SKM-1 treated with dmso at 0.1 percent for 144 hours (cell line): ENCODE data around the gene MT1E.

ENCODE experiments used
- DNase-seq: peaks from one replicate; lab custom pipeline; 2025; ENCODE audit not compliant: unreplicated experiment; lab: John Stamatoyannopoulos, UW

MT1E gene

DNA sequence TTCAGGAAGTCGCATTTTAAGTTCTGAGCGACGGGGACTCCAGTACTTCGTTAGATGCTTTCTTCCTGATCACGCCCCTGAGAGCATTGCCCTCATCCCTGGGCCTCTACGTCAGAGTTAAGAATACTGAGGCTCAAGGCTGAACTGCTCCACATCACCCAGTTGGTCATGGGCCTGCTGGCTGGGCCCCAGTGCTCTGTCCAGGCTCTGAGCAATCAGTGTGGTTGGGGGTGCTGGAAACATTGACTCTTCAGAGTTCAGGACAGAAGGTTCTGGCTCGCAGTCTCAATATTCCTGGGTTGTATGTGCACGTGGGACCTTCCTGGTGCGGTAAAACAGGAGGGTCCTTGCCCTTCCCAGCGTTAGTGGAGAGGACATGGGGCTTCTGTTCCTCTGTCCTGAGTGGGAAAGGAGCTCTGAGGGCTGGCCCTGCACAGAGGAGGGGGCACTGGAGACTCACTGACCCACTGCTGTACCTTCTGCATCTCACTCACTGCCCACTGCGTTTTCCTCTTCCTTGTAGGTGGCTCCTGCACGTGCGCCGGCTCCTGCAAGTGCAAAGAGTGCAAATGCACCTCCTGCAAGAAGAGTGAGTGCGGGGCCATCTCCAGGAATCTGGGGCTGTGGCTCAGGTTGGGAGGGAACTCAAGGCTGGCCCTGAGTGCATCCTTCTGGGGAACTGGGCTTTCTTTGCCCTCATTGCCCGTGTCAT, 518 bp downstream of the MT1E start:
- DNase-seq = no peak

DNA sequence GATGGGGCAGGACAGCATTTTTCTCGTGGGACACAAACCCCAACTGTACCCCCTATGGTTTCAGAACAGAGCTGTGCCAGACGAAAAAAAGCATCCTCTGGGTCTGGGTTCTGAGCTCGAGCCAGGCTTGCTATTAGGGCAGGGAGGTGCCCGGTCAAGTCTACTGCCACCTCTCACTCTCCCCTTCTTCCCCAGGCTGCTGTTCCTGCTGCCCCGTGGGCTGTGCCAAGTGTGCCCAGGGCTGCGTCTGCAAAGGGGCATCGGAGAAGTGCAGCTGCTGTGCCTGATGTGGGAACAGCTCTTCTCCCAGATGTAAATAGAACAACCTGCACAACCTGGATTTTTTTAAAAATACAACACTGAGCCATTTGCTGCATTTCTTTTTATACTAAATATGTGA, 1.1 kb downstream of the MT1E start:
- no peak for DNase-seq

DNA sequence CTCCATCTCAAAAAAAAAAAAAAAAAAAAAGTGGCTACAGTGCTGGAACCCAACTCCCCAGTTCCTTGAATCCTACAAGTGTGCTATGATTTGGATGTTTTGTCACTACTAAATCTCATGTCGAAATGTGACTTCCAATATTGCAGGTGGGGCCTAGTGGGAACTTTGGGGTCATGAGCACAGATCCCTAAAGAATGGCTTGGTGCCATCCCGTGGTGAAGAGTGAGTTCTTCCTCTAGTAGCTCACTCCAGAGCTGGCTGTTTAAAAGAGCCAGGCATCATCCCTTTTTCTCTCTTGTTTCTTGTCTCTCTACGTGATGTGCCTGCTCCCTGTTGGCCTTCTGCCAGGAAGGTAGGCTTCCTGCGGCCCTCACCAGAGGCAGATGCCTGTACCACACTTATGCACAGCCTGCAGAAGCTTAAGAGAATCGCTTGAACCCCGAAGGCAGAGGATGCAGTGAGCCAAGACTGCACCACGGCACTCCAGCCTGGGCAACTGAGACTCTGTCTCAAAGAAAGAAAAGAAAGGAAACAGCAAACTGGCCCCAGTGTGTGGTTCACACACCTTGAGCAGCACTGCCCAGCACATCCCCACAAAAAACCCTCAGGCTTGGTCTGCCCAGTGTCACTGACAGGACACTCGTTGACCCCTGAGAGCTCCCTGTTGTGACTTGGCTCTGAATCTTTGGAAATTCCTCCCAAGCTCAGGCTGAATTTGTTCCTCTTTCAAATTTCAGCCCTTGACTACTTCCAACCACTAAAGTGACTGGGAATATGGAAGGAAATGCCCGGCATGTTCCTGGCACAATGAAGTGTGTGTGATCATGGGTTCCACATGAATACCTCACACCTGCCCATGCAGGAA, 3.1 kb downstream of the MT1E start:
- DNase-seq = no peak

GRCh38 chr16:56629531-56629930, 4.0 kb downstream of the MT1E start:
- no peak for DNase-seq

GRCh38 chr16:56630134-56630533, 4.6 kb downstream of the MT1E start:
- no peak for DNase-seq

DNA sequence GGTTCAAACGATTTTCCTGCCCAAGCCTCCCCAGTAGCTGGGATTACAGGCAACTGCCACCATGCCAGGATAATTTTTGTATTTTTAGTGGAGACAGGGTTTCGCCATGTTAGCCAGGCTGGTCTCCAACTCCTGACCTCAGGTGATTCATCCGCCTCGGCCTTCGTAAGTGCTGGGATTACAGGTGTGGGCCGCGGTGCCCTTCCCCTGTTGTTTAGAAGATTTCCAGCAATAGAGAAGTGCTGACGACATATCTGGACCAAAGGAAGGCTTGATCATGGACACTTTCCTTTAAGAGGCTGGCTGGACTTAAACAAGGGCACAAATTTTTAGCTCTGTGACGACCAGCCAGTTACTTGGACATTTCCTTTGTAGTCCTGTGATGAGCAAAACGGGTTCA, 5.6 kb downstream of the MT1E start:
- DNase-seq = no peak

GRCh38 chr16:56631832-56632155, 6.2 kb downstream of the MT1E start:
- DNase-seq = no peak

DNA sequence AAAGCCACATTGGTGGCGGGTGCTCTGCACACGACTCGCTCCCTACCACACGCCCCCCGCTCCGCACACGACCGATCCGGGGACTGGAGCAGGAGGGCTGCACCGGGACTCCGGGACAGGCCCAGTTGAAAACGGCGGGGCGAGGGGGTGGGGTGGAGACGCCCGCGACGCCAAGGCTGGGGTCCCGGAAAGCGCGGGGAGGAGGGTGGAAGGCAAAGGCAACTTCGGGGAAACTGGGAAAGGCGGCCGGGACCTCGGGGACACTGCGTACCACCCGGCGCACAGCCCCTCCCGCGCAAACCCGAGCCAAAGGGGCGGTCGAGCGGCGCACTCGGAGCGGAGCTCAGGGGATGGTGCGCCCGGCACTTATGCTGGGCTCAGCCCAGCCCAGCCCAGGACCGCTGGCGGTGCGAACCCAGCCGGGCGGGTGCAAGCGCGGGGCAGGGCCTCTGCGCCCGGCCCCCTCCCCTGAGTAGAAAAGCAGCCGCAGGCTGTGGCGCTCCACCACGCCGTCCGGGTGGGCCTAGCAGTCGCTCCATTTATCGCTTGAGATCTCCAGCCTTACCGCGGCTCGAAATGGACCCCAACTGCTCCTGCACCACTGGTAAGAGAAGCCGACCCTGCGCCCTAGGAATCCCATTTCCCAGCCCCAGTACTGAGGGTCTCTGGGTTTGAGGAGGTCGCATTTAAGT, 6.7 kb downstream of the MT1E start, which contains the start of gene MT1M:
Gene MT1M, plus strand, starts transcription at position 504 of the 692 bp plus-strand sequence. Its CDS starts 73 bp downstream, at position 577.
- DNase-seq = no peak

GRCh38 chr16:56632848-56633365, 7.3 kb downstream of the MT1E start:
- no peak for DNase-seq

DNA sequence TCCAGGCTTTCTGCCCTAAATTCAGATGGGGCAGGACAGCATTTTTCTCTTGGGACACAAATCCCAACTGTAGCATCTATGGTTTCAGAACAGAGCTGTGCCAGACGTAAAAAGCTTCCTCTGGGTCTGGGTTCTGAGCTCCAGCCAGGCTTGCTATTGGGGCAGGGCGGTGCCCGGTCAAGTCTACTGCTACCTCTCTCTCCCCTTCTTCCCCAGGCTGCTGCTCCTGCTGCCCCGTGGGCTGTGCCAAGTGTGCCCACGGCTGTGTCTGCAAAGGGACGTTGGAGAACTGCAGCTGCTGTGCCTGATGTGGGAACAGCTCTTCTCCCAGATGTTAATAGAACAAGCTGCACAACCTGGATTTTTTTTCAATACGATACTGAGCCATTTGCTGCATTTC, 8.0 kb downstream of the MT1E start:
- no peak for DNase-seq

- no peak for DNase-seq
Observed at GRCh38 chr16:56634715-56635440, 9.3 kb downstream of the MT1E start.

DNA sequence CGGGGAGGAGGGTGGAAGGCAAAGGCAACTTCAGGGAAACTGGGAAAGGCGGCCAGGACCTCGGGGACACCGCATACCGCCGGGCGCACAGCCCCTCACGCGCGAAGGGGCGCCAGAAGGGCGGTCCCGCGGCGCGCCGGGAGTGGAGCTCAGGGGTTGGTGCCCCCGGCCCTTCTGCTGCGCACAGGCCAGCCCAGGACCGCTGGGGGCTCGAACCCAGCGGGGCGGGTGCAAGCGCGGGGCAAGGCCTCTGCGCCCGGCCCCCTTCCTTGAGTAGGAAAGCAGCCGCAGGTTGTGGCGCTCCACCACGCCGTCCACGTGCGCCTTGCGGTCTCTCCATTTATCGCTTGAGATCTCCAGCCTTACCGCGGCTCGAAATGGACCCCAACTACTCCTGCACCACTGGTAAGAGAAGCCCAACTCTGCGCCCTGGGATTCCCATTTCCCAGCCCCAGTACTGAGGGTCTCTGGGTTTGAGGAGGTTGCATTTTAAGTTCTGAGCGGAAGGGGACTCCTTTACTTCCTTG, 9.9 kb downstream of the MT1E start:
- DNase-seq = no peak

DNA sequence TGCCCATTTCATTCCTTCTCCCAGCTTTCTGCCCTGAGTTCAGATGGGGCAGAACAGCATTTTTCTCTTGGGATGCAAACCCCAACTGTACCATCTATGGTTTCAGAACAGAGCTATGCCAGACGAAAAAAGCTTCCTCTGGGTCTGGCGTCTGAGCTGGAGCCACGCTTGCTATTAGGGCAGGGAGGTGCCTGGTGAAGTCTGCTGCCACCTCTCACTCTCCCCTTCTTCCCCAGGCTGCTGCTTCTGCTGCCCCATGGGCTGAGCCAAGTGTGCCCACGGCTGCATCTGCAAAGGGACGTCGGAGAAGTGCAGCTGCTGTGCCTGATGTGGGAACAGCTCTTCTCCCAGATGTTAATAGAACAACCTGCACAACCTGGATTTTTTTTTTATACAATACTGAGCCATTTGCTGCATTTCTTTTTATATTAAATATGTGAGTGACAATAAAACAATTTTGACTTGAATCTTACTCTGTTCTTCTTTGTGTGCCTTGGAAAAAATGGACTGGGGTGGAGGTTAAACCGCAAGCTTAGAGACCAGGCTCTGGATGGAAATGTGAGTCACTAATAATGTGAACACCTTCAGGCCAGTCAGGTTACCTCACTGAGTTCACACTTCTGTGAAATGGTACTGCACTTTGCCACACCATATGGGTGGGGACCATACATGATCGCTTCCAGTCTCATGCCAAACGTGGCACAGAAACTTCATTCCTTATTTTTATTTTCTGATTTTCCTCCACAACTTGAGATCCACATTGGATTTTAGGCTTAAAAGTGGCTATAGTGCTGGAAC, 11.2 kb downstream of the MT1E start:
- DNase-seq = no peak

DNA sequence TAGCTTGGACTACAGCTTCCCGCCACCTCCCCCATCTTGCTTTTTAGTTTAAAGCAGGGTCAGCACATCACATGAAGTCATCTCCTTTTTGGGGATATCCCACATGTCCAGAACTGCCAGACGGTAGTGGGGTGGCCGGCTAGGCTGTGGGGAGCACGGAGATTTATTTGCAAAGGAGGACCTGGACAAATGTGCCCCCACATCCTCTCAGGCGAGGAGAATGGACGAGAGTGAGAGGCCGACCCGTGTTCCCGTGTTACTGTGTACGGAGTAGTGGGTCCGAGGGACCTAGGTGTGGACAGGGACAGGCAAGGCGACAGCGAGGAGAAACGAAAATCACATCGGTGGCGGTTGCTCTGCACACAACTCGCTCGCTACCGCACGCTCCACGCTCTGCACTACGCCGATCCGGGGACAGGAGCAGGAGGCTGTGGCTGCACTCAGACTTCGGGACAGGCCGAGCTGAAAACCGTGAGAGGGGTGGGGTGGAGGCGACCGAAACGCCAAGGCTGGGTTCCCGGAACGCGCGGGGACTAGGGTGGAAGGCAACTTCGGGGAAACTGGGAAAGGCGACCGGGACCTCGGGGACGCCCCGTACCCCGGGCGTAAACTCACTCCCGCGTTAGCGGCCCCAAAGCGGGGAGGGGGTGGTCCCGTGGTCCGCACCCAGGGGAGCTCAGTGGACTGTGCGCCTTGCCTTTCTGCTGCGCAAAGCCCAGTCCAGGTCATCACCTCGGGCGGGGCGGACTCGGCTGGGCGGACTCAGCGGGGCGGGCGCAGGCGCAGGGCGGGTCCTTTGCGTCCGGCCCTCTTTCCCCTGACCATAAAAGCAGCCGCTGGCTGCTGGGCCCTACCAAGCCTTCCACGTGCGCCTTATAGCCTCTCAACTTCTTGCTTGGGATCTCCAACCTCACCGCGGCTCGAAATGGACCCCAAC, 12.5 kb downstream of the MT1E start, which contains the start of gene MT1A:
Gene MT1A, plus strand, starts transcription at position 853 of the 937 bp plus-strand sequence. Its CDS starts 73 bp downstream, at position 926.
- no peak for DNase-seq

DNA sequence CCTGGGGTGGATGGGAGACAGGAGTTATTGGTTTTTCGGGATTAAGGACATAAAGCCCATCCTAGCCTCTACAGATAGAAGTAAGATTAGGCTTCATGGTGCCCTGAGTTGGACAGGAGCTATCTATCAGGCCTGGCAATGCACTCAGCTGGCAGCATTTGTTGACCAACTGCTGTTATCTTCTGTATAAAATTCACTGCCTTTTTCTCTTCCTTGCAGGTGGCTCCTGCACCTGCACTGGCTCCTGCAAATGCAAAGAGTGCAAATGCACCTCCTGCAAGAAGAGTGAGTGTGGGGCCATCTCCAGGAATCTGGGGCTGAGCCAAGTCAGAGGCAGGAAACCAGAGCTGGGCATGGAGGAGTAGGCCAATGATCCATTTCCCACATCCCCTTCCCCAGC, 13.5 kb downstream of the MT1E start:
- no peak for DNase-seq

DNA sequence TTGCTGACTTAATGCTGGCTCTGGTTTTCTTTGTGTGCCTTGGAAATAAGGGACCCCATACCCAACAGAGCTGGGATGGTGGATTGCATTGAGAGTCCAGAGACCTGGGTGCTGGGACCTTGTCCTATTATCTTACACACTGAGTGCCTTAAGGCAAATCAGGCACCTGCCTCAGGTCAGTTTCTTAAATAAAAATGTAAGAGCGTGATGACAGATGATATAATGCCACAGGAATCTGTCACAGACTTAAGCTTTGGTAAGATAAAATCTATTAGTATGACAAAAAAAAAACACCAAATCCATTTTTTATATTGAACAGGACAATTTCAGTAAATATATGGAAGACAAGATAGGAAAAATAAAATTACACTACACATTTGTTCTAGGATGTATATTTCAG, 14.5 kb downstream of the MT1E start:
- no peak for DNase-seq

- no peak for DNase-seq
Observed at GRCh38 chr16:56641166-56641565, 15.6 kb downstream of the MT1E start.

- DNase-seq = no peak
Observed at GRCh38 chr16:56643080-56643778, 17.6 kb downstream of the MT1E start.
